ENCODE data around the gene MICAL2. TPM values are rescaled to one million over a fixed set of nuclear protein-coding genes. Genes with fewer than 3 reads are reported as not detected.

MICAL2 gene
- total RNA-seq, 4 donors from 2014 or later: 109 to 197 (median 183) TPM

DNA sequence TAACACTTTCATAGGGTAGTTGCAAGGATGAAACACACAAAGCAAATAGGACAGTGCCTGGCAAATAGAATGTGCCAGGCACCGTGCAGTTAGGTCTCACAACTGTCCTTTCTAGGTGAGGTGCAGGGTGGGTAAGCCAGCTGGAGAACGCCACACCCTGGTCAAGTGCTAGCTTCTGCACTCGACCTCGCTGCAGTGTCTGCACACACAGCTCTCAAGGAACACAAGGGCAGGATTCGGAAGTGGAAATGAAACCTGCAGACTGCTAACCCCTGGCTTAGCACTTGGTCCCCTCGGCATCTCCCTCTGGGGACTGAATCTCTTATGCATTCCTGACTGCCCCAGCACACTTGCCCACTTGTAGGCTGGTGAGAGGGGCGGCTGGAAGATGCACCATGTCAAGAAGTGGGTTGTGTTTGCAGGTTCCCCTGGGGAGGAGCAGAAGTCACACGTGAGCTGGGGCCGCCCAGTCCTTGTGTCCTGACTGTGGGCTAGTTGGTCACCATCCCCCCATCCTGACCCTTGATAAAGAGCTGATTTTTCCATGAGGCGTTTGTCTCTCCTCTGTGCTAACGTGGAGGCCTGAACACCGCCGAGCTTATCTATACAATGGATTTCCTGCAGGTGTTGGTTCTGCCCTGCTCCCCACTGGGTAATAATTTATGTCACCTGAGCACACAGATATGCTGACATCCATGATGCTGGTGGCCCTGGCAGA lies 89.0 kb downstream of the MICAL2 start:
- peaks cover 0 to under 1% (median 0%) of the 10 kb centered on the region in 3 donors for H3K36me3 ChIP-seq
- TF ChIP-seq, protein P1, sequence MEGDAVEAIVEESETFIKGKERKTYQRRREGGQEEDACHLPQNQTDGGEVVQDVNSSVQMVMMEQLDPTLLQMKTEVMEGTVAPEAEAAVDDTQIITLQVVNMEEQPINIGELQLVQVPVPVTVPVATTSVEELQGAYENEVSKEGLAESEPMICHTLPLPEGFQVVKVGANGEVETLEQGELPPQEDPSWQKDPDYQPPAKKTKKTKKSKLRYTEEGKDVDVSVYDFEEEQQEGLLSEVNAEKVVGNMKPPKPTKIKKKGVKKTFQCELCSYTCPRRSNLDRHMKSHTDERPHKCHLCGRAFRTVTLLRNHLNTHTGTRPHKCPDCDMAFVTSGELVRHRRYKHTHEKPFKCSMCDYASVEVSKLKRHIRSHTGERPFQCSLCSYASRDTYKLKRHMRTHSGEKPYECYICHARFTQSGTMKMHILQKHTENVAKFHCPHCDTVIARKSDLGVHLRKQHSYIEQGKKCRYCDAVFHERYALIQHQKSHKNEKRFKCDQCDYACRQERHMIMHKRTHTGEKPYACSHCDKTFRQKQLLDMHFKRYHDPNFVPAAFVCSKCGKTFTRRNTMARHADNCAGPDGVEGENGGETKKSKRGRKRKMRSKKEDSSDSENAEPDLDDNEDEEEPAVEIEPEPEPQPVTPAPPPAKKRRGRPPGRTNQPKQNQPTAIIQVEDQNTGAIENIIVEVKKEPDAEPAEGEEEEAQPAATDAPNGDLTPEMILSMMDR (IDR thresholded peaks at IDR 0.05): peak in 1 of 6 experiments; percentile 34
- TF ChIP-seq POLR2A (IDR thresholded peaks at IDR 0.05): no peak
- no peak overlapping the region for H3K4me3 ChIP-seq
- peaks cover 0 to 31% (median 0%) of the 10 kb centered on the region in 4 donors for H3K4me1 ChIP-seq
- no peaks in the 10 kb centered on the region for H3K9me3 ChIP-seq
- peak overlapping the region in 3 of 4 donors; percentile 12 to 28 (median 17) for H3K27ac ChIP-seq
- H3K27me3 ChIP-seq: no peaks in the 10 kb centered on the region
- no peak for DNase-seq

DNA sequence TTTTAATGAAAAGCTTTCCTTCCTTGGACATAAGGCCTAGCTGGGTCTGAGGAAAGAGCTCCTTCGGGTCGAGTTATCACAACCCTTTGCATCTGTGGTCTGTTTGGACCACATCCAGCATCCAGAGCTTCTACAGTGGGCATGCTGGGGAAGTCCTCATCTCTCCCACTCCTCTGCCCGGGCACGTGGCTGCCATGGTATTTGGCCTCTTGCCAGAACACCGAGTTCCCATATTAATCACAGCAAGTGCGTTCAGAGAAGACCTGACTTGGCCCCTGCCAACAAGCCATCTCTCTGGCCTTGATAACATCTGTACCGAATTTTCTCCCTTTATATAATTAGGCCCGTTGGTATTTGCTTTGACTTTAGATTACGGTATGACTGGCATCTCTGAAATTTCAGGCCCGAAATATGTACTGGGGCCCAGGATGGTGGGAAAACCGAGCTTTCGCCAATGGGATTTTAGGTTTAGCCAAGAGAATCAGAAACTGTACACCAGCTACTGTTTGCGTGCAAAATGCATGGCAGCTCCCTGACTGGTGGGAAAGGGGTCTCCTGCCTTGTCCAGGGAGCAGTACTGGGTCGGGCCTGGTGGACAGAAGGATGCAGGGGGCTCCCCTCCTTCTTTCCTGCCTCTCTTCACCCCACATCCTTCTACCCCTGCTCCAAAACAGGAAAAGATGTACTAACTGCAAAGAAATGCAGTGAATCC lies 90.0 kb downstream of the MICAL2 start:
- Histone ChIP-seq H3K36me3 (peaks cover 0 to 11% (median 0%) of the 10 kb centered on the region in 3 donors), H3K27me3 (no peaks in the 10 kb centered on the region), H3K4me3 (no peak overlapping the region), H3K9me3 (no peaks in the 10 kb centered on the region), H3K27ac (peak overlapping the region in 2 of 4 donors; percentile 12 to 29), H3K4me1 (peaks cover 0 to 31% (median 0%) of the 10 kb centered on the region in 4 donors)
- no peak for DNase-seq
- TF ChIP-seq POLR2A (IDR thresholded peaks at IDR 0.05): no peak
- TF ChIP-seq, protein P1 (IDR thresholded peaks at IDR 0.05): no peak

DNA sequence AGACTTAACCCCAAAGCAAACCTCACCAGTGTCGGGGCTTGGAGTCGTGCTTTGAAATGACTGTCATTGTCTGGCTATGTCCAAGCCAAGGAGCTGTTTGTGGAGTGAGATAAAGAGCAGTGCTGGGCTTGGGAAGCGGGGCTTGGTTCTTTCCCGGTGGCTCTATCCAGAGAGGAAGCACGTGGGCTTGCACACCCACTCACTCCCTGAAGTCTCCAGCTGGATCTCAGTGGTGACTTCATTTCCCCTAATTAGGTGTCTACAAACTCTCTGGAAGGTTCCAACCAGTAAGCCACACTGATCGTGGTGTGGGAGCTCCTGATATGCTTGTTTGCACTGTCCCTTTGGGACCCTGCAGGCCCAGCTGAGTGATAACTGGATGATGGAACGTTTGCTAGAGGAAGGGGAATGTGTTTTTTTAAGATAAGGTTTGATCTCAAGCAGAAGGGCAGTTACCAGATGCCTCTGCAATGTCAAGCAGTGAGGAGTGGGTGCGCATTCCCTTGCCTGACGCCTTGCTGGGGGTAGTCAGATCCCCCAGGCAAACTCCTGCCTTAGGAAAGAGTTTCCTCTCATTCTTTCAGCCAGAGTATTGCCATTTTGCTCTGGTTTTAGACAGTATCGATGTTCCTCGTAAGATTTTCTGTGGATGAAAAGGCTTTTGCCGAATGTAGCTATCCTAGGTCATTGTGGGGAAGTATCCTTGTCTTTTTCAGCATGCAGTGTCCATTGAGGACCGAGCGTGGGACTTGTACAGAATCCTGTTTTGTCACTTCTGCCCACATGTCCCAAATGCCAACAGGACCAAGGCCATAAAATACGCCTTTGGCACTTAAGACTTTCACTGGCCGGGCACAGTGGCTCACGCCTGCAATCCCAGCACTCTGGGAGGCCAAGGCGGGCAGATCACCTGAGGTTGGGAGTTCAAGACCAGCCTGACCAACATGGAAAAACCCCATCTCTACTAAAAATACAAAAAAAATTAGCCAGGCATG lies 90.9 kb downstream of the MICAL2 start:
- H3K4me1 ChIP-seq: peaks cover 0 to 31% (median 0%) of the 10 kb centered on the region in 4 donors
- H3K27ac ChIP-seq: peak overlapping the region in 2 of 4 donors; percentile 8 to 29
- H3K27me3 ChIP-seq: no peaks in the 10 kb centered on the region
- H3K4me3 ChIP-seq: no peak overlapping the region
- H3K9me3 ChIP-seq: no peaks in the 10 kb centered on the region
- TF ChIP-seq, protein P1 (IDR thresholded peaks at IDR 0.05): no peak
- H3K36me3 ChIP-seq: peaks cover 0 to 16% (median 0%) of the 10 kb centered on the region in 3 donors
- no peak for DNase-seq

DNA sequence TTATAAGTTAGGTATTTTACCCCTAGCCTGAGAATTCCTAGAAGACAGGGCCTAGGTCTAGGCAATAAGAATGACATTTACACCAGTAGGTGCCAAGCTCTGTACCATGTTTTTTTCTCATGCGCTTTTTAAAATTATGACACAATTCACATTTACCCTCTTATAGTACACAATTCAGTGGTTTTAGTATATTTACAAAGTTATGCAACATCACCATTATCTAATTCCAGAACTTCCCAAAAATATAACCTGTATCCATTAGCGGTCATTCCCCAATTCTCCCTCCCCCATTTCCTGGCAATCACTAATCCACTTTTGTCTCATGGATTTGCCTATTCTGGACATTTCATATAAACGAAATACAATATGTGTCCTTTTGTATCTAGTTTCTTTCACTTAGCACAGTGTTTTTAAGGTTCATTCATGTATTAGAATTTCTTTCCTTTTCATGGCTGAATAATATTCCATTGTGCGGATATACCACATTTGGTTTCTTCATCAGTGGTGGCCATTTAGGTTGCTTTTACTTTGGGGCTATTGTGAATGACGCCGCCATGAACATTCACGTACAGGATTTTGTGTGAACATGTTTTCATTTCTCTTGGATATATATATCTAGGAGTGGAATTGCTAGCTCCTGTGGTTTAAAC lies 92.4 kb downstream of the MICAL2 start:
- Histone ChIP-seq H3K36me3 (peaks cover 0 to 23% (median 0%) of the 10 kb centered on the region in 3 donors), H3K4me1 (peaks cover 0 to 31% (median 0%) of the 10 kb centered on the region in 4 donors), H3K9me3 (no peaks in the 10 kb centered on the region), H3K27ac (no peak overlapping the region), H3K27me3 (no peaks in the 10 kb centered on the region), H3K4me3 (no peak overlapping the region)
- DNase-seq: no peak
- TF ChIP-seq POLR2A (IDR thresholded peaks at IDR 0.05): no peak
- TF ChIP-seq, protein P1 (IDR thresholded peaks at IDR 0.05): no peak

DNA sequence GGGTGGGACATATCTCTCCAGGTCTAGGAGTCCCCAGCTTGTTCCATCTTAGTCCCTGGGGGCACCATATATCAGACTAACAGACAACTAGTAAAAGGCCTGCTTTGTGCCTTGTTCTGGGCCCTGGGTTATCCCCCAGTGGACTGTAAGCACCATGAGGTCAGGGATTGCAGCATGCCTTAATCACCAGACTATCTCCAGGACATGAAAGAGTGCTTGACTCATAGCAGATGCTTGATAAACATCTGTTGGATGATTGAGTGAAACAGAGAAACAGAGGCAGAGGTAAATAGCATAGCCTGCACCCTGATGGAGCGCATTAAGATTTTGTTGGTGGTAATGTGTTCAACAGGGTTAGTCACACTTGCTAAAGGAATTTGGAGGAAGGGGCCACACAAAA lies 94.1 kb downstream of the MICAL2 start:
- Histone ChIP-seq H3K27ac (no peak overlapping the region), H3K4me1 (peaks cover 0 to 20% (median 0%) of the 10 kb centered on the region in 4 donors), H3K27me3 (no peaks in the 10 kb centered on the region), H3K9me3 (no peaks in the 10 kb centered on the region), H3K36me3 (peaks cover 0 to 35% (median 0%) of the 10 kb centered on the region in 3 donors), H3K4me3 (no peak overlapping the region)
- TF ChIP-seq, protein P1 (IDR thresholded peaks at IDR 0.05): no peak
- no peak for TF ChIP-seq POLR2A (IDR thresholded peaks at IDR 0.05)
- DNase-seq: no peak
